HG02610 (cell line): ENCODE measurements around the gene LOXHD1.

Experiments
- ATAC-seq: cut with Tn5 transposase; IDR thresholded peaks from one replicate; pipeline ENCODE4 v1.9.1; 2021; ENCODE audit warnings: mild to moderate bottlenecking, moderate library complexity; ENCODE audit not compliant: unreplicated experiment

Gene LOXHD1, protein sequence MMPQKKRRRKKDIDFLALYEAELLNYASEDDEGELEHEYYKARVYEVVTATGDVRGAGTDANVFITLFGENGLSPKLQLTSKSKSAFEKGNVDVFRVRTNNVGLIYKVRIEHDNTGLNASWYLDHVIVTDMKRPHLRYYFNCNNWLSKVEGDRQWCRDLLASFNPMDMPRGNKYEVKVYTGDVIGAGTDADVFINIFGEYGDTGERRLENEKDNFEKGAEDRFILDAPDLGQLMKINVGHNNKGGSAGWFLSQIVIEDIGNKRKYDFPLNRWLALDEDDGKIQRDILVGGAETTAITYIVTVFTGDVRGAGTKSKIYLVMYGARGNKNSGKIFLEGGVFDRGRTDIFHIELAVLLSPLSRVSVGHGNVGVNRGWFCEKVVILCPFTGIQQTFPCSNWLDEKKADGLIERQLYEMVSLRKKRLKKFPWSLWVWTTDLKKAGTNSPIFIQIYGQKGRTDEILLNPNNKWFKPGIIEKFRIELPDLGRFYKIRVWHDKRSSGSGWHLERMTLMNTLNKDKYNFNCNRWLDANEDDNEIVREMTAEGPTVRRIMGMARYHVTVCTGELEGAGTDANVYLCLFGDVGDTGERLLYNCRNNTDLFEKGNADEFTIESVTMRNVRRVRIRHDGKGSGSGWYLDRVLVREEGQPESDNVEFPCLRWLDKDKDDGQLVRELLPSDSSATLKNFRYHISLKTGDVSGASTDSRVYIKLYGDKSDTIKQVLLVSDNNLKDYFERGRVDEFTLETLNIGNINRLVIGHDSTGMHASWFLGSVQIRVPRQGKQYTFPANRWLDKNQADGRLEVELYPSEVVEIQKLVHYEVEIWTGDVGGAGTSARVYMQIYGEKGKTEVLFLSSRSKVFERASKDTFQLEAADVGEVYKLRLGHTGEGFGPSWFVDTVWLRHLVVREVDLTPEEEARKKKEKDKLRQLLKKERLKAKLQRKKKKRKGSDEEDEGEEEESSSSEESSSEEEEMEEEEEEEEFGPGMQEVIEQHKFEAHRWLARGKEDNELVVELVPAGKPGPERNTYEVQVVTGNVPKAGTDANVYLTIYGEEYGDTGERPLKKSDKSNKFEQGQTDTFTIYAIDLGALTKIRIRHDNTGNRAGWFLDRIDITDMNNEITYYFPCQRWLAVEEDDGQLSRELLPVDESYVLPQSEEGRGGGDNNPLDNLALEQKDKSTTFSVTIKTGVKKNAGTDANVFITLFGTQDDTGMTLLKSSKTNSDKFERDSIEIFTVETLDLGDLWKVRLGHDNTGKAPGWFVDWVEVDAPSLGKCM (N-terminal part only)

DNA sequence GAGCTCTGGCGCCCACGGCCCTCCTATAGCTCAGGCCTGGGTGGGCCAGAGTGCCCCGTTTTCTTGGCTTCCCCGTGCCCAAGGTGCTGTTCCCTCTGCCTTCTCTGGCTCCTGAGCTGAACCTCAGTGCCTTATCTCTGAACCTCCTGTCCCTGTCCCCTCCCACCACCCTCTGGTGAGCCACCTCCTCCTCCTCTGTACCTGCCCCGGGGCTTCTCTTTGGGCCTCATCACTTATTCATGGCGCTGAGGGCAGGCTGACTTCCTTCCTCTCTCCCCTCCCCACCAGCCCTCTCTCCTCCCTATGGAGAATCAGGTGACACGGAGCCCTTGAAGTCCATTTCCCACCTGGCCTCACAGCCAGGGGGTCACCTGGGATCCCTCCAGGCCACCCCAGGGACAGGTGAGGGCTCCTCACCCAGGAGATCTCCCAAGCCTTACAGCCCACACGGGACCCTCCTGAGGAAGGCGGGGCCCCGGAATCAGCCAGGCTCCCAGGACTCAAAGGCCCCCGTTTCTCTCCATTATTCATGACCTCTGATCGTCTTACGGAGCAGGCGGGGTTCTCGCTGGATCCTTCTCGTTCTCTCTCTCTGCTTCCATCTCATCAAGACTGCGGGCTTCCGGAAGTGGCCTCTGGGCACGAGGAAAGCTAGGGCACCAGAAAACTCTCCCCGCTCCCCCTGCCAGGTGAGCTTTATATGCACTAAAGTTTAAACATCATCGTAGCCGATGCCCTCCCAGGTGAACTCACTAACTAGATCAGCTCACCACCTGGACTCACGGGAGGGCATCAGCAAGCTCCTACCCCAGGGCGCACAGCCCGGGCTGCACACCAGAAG is at the start of gene LOXHD1:
TSS of gene LOXHD1 (minus strand) at position 106 of the 841 bp plus-strand sequence. CDS start 187 bp downstream, outside the sequence.
- no peak for ATAC-seq

DNA sequence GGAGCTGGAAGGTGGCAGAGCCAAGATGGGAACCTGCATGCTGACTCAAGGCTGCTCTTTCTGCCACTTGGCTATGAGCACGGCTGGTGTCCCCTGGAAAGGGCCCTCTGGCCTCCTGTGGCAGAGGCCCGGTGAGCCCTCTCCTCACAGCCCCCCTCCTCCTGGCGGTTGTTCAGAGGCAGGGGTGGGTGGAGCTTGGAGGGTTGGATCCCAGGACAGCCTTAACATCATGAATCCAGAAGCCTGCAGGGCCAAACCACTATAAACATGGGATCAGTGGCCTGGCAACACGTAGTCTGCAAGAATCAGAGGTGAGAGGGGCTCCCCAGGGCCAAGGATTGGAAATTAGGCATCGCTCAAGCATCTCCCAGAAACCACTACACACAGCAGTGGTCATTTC is 48.5 kb upstream of the LOXHD1 start:
- no peak for ATAC-seq

DNA sequence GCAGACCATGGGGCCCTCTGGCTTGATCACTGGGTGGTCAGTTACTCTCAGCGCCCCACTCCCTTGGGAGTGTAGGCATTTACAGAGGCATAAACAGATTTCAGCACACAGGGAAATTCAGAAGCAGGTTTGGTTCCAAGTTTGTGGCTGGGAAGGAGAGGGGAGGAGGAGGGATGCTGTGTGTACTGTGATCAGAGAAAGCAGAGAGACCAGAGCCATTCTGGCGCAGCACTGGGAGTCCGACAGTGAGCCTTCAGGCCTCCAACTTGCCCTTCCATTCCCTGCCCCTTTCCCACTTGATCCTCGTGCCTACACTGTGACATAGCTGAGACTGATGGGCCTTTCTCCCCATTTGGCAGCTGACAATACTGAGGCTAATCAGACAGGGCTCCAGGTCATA is 47.8 kb upstream of the LOXHD1 start:
- no peak for ATAC-seq

DNA sequence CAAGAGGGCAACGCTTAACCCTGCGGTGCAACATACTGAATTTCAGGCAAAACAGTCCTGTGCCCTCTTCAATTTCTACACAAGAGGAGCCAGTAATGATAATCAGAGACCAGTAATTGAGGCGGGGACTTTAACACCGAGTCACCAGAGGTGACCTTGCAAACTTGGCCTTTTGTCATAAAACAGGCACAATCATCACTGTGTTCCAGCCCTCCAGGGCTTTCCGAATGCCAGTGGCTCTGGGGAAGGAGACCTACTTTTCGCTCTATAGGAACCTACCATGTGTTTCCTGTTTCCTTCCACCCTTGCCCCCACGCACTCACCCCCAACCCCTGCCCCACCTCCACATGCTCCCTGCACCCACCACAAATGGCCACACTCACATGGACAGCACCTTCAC is 47.2 kb upstream of the LOXHD1 start:
- ATAC-seq, result no peak

DNA sequence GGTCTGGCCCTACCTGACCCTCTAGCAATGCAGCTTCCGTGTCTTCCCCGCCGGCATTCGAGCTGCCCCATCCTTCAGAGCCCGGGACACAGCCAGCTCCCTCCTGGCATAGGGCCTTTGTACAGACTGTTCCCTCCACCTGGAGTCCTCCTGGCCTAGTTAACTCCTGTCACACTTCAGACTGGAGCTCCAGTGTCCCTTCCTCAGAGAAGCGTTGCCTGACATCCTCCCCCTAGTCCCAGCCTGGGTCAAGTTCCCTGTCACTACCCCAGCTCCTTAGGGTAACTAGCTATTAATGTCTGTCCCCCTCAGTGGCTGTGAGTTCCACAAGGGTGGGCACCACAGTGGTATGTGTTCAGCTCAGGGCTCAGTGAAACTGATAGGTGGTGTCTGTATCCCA is 45.5 kb upstream of the LOXHD1 start:
- ATAC-seq, result no peak

DNA sequence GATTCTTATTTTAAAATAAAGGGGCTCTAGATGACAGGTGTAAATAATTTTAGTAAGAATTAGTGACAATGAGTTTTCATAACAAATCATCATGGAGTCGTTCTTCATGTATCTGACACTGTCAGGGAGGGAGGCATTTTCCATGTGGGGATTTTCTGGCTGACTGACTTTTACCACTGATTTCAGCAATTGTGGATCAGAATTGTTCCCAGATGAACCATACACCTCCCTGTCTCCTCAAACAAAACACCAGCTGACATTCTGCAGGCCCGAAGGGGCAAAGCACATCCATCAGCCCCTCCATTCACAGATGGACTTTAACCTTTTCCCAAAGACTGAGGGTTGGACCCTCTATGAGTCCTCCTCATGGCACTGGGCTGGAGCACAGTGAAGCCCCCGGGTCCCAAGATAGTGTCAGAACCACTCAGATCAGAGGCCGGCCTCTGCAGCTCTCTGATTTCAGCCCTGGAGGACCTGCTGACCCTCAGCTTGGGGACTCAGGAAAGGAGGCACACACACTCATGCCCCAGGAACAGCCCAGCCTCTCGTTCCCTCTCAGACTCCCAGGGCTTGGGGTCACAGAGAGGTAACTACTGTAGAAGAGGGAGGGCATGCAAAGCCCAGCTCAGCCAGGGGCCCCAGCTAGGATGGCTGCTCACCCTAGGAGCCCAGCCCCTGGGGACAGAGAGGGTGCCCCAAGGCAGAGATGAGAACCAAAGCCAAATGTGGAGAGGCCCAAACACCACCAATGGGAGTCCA is 43.2 kb upstream of the LOXHD1 start:
- no peak for ATAC-seq

DNA sequence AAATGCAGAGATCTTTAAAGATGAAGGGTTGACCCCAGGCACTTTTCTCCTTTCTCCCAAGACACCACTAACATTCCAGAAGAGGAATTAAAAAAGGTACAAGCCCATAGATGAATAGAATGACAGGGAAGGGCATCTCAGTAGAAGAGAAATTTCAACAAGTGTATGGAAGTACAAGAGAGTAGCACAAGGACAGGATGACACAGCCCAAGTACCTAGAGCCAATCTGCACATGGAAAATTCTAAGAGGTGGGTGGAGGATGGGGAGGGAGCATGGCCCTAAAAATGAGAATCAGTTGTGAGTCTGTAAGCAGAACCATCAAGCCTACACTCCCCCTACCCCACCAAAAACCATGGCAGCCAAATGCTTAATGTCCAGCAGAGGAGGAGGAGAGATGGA is 39.7 kb upstream of the LOXHD1 start:
- ATAC-seq, result no peak

DNA sequence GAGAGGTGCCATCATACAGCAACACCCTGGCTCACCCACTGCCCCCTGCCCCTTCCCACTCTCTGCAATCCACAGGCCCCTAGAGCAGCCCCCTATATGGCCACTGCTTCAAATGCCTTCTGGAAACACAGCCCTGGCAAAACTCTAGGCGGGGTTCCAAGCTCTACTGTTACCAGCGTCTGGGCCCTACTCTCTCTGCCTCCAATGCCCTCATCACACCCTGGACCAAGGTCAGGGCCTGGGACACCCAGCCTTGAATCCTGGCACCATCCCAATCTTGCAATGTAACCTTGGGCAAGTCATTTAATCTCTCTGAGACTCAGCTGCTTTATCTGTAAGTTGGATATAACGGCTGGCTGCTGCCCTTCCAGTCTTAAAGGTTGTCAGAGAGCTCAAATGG is 39.2 kb upstream of the LOXHD1 start:
- ATAC-seq, result no peak

DNA sequence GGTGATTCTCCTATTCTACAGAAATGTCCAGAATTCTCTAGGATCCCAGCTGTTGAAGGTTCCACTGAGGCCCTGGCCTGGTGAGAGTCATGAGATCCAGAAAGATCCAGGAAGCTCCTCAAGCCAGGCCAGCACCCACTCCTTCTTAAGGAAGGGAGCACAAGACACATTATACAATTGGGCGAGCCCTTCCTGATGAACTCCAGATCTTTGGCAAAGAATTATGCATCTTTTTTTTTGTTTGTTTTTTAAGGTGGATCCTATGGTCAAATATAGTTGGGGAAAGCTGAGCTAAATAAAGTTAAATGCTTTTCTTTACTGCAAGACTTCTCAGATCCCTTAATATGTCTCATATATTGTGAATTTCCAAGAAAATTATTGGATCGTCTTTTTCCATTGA is 37.0 kb upstream of the LOXHD1 start:
- ATAC-seq, result no peak

DNA sequence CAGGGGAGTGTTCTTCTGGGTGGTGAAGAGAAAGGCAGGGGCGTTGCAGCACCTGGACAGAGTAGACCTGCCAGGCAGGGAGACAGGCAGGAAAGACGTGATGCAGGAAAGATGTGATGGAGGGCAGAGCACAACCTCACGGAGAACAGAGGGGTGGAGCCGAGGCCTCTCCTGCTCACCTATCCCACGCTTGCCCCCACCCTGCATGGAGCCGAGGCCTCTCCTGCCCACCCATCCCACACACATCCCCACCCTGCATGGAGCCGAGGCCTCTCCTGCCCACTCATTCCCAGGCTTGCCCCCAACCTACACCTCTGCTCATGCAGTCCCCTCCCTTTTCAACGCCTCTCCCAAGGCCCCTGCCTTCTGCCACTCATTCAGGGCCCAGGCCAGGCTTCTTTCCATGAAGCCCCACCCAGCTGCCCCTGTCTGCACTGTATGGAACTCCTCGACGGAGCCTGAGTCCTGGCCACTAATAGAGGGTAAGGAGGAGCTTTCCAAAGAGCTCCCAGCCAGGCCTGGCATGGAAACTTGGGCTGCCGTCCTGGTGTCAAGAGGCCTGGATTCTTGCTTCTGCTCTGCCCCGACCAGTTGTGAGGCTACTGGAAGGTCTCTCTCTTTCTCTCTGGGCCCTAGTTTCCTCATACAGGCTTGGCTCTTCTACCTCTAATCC is 32.0 kb upstream of the LOXHD1 start:
- no peak for ATAC-seq

DNA sequence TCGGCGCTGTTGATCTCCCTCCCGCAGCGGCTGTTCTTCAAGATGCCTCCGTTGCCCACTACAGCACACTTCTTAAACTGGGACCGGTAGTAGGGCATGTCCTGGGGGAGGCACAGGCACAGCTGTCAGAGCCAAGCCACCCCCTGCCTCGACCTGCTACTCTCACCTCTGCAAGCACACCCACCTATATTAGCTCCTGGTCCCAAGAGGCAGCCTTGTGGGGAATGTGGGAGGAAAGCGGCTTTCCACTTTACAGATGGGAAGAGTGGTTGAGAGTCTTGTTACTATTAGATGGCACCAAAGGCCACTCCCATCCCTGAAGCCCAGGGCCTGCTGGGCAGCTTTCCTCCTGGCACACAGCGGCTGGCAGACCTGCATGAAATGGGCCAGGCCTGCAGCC is 29.2 kb upstream of the LOXHD1 start:
- ATAC-seq, result no peak

DNA sequence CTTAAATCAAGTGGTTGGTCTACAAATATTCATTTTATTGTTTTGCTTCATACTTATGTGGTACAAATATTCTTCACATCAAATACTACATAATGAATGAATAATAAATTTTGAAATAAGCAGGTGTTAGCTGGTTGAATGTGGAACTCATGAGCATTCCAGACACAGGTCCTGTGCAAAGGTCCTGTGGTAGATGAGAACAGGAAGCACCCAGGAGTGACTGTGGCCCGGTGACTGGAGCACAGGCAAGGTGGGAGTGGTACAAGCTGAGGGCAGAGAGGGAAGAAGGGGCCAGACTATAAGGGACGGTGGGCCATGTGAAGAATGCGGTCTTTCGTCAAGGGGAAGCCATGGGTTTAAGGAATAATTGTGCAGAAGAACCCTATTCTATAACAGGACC is 26.2 kb upstream of the LOXHD1 start:
- no peak for ATAC-seq

DNA sequence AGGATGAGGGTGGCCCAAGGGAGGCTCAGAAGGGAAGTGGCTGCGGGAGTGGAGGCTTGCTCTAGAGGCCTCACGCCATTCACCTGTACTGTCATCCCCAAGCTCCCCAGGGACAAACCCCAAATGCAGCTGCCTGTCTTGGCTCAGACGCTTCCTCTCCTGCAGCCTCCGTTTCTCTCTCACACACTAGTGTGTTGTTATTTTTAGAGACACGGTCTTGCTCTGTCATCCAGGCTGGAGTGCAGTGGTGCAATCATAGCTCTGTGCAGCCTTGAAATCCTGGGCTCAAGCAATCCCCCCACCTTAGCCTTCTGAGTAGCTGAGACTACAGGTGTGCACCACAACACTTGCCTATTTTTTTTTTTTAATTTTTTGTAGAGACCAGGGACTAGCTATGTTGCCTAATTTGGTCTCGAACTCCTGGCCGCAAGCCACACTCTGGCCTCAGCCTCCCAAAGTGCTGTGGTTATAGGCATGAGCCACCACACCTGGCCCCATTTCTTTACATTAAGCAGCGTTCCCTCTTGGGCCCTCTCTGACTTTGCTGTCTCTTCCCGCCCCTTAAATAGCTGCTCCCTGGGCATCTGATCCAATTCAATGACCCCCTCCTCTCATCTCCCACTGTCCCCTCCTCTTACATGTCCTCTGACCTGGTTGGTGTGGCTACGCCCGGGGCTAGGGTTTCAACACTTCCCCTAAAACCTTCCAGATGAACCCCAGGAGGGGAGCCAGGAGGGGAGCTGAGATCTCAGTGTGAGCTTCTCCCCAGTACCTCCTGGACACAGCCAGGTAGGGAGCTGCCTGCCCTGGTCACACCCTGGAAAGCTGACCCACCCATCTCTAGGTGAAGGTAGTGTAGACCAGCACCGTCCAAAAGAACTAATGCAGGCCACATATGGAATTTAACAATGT is 24.0 kb upstream of the LOXHD1 start:
- no peak for ATAC-seq

DNA sequence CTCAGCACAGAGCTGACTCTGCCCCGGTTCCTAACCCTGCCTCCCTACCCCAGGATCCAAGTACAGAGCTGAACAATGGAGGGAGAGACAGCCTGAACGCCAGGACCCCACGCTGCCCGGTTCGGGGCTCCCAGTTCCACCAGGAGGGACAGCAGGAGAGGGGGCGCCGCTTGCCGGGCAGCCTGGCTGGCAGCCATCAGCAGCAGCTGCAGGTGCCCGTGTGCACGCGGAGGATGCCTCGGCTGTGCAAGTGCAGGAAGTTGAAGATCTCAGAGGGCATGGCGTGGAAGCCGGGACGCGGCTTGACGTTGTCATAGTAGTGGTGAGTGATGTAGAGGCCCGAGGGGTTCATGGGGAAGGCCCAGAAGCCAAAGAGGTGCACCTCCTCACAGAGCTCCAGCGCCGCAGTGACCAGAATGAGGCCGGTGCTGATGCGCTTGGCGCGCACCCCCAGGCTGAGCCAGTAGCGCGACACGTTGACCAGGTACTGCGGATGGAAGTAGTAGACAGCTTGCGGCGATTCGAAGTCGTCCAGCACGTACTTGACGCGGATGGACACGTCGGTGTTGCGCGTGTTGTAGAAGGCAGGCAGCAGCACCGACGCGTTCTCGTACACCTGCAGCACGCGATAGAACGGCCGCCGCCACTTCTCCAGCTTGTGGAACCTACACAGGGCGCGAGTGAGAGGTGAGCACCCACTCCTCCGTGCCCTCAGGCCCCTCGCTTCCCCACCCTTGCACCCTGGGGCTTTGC is 23.0 kb upstream of the LOXHD1 start:
- no peak for ATAC-seq

DNA sequence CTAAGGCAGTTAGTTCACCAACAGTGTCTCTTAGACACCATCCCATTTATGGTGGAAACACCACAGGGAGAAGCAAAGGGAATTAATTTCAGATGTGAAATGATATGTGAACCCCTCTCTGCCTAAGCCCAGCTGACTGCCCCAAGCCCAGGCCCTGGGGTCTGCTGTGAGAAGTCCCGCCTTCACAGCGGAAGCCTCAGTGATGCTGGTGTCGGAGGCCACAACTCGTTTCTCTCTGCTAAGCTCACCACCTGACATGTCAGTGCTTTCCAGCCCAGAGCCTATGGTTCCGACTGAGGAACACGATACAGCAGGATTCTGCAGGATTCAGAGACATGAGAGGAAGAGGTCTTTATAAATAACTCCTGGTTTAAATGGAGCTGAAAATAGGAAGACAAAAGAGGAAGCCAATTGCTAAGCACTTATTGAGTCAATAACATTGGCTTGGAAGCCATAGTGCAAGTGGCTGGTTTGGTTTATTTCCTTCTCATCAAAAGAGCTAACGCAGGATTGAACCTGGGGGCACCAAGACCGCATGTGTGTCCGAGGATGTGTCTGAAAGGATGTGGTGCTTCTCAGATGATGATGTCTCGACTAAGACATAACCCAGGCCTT is 21.9 kb upstream of the LOXHD1 start:
- no peak for ATAC-seq

DNA sequence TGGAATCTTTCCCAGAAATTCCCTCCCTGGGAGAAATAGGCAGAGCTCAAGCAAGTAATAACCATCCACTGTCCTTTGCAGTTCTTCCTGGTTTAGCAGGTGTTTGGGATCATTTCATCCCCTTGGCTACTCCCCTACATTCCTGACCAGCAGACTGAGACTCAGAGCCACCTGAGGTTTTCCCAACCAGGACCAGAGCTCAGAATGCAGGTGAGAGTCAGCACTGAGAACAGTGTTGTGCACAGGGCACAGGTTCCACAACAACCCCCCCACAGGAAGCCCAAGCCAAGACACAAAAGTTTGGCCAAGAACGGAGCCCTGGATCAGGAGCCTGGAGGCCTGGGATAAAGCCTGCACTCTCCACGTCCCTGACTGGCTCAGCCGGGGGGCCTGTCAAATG is 21.0 kb upstream of the LOXHD1 start:
- no peak for ATAC-seq

DNA sequence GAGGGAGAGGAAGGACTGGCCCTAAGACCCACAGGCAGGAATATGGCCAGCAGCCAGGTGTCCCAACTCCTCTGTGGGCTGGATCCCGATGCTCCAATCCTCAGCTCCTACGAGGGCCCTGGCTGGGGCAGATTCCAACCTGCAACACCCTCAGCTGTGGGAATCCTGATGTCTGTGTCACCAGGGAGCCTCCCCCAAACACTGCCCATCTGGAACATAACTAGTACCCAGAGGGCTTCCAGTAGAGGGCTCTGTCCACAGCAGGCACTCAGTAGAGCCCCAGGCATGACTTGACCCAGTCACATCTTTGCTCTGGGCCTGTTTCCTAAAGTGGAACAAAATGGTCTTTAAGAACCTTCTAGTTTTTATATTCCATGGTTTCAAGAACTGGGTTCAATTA is 20.6 kb upstream of the LOXHD1 start:
- ATAC-seq, result no peak
